ENCODE results near the gene RUSC2. TPM values are rescaled to one million over a fixed set of nuclear protein-coding genes. Genes with fewer than 3 reads are reported as not detected.

The RUSC2 gene
- total and polyA plus RNA-seq, 2 donors (not counting 1 experiment from before 2014, with no cell fraction given): 0.27 to 0.76 TPM

DNA sequence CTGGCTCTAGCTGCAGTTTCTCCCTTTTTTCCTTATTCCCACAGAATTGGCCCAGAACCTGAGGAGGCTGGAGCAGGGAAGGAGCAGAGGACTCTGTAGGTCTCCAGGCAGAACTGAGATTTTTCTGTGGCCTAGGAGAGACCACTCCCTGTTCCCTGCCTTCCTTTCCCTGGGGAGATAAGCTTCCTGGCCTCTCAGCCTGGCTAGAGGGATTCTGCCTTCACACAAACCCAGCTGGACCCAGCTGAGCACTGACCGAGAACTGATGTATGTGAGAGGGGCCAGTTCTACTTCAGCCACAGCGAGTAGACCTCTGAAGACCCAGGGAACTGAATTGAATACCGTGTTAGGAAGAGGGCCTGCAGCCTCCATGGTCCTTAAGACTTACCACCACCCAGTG, 48.0 kb downstream of the RUSC2 start:
- Mint-ChIP-seq H3K4me3 (no peak overlapping the region), H3K27ac (no peak overlapping the region), H3K9me3 (ENCODE audit: insufficient read depth) (no peaks in the 10 kb centered on the region), H3K4me1 (no peaks in the 10 kb centered on the region), H3K27me3 (peaks cover 33% of the 10 kb centered on the region)
- no peaks in the 10 kb centered on the region for H3K9me3 ChIP-seq (ENCODE audit: control extremely low read depth in 1 of 3, control insufficient read depth in 2 of 3, insufficient read depth in 1 of 3, low read length in 2 of 3)
- no peaks in the 10 kb centered on the region for H3K27me3 ChIP-seq (replicated peaks in 1 of 4; ENCODE audit: control extremely low read depth in 1 of 4, control insufficient read depth in 3 of 4, insufficient read depth in 4 of 4, low read length in 3 of 4)
- CTCF ChIA-PET: no interaction called here
- intact Hi-C loops (cut with micrococcal nuclease): no loop called here
- TF ChIP-seq EZH2 (IDR thresholded peaks at IDR 0.05; ENCODE audit: borderline replicate concordance, insufficient read depth, low read depth, low read length, poor library complexity, severe bottlenecking): no peak
- TF ChIP-seq, protein P1, sequence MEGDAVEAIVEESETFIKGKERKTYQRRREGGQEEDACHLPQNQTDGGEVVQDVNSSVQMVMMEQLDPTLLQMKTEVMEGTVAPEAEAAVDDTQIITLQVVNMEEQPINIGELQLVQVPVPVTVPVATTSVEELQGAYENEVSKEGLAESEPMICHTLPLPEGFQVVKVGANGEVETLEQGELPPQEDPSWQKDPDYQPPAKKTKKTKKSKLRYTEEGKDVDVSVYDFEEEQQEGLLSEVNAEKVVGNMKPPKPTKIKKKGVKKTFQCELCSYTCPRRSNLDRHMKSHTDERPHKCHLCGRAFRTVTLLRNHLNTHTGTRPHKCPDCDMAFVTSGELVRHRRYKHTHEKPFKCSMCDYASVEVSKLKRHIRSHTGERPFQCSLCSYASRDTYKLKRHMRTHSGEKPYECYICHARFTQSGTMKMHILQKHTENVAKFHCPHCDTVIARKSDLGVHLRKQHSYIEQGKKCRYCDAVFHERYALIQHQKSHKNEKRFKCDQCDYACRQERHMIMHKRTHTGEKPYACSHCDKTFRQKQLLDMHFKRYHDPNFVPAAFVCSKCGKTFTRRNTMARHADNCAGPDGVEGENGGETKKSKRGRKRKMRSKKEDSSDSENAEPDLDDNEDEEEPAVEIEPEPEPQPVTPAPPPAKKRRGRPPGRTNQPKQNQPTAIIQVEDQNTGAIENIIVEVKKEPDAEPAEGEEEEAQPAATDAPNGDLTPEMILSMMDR (IDR thresholded peaks at IDR 0.05): no peak
- no peaks in the 10 kb centered on the region for H4K20me1 ChIP-seq (ENCODE audit: control insufficient read depth, insufficient read depth, low read length, poor library complexity, severe bottlenecking)
- H3K4me3 ChIP-seq (ENCODE audit: control extremely low read depth in 1 of 5, extremely low read depth in 1 of 5, insufficient read depth in 1 of 5, low read depth in 2 of 5, low read length in 4 of 5): no peak overlapping the region
- DNase-seq (no peak), ATAC-seq (ENCODE audit: low read depth) (no peak)
- H2AFZ ChIP-seq (ENCODE audit: insufficient read depth, low read depth, low read length, poor library complexity, severe bottlenecking): no peak overlapping the region
- H3K27ac ChIP-seq (ENCODE audit: low read length in 2 of 2): no peak overlapping the region
- H3K4me1 ChIP-seq (ENCODE audit: control insufficient read depth in 2 of 2, insufficient read depth in 2 of 2, low read length in 2 of 2): no peaks in the 10 kb centered on the region
- H3K79me2 ChIP-seq (ENCODE audit: control insufficient read depth, insufficient read depth, low read length): no peaks in the 10 kb centered on the region
- no peak overlapping the region for H3K4me2 ChIP-seq (replicated peaks; ENCODE audit: low read depth, low read length, poor library complexity, severe bottlenecking)
- no peaks in the 10 kb centered on the region for H3K36me3 ChIP-seq (replicated peaks in 1 of 2; ENCODE audit: control extremely low read depth in 1 of 2, control insufficient read depth in 1 of 2, extremely low read depth in 1 of 2, insufficient read depth in 2 of 2, low read length in 1 of 2)
- H3K9ac ChIP-seq (ENCODE audit: low read length): no peak overlapping the region
- 96% methylated on average over 3 of the region's 3 CpGs for WGBS (ENCODE audit: insufficient coverage)
- POLR2A ChIA-PET: no interaction called here

DNA sequence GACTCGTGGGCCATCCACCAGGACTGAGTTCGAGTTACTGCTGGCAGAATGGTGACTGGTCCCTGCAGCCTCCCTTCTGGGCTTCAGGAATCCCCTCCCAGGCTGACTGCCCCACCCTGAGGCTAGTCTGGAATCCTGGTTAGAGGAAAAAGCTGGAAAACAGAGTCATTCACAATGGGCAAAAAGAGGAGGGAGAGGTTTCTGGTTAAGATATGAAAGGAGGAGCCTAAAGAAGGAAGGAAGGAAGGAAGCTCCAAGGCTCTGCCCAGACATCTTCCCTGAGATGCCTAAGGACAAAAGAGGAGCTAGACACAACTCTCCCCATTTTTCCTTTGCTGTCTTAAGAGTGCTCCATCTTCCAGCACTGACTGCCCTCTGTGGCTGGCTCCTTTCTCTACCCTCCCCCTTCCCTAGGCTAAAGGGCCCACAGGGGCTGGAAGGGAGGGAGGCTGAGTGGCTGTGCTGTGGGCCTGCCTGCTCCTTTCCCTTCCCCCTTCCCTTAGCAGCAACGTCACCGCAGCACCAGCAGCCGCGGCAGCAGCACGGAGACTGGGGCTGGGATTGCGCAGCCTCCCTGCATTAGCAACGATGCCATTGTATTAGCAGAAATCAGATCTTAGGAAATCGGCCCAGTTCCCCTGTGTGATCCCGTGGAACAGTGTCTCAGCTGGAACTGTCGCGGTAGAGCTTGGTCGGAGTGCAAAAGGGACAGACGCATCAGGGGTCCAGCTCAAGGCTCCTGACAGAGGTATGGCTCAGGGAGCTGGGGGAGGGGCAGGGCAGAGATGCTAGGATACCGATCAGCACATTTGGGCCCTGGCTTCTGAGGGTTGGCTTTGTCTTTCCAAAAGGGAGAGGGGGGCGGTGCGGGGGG, 48.7 kb downstream of the RUSC2 start:
- CTCF ChIA-PET: no interaction called here
- Histone ChIP-seq H3K79me2 (ENCODE audit: control insufficient read depth, insufficient read depth, low read length) (no peaks in the 10 kb centered on the region), H3K4me3 (ENCODE audit: control extremely low read depth in 1 of 5, extremely low read depth in 1 of 5, insufficient read depth in 1 of 5, low read depth in 2 of 5, low read length in 4 of 5) (no peak overlapping the region), H3K9me3 (ENCODE audit: control extremely low read depth in 1 of 3, control insufficient read depth in 2 of 3, insufficient read depth in 1 of 3, low read length in 2 of 3) (no peaks in the 10 kb centered on the region), H4K20me1 (ENCODE audit: control insufficient read depth, insufficient read depth, low read length, poor library complexity, severe bottlenecking) (no peaks in the 10 kb centered on the region), H3K9ac (ENCODE audit: low read length) (no peak overlapping the region), H3K27ac (ENCODE audit: low read length in 2 of 2) (no peak overlapping the region), H3K4me1 (ENCODE audit: control insufficient read depth in 2 of 2, insufficient read depth in 2 of 2, low read length in 2 of 2) (no peaks in the 10 kb centered on the region), H3K27me3 (replicated peaks in 1 of 4; ENCODE audit: control extremely low read depth in 1 of 4, control insufficient read depth in 3 of 4, insufficient read depth in 4 of 4, low read length in 3 of 4) (no peaks in the 10 kb centered on the region), H2AFZ (ENCODE audit: insufficient read depth, low read depth, low read length, poor library complexity, severe bottlenecking) (no peak overlapping the region), H3K36me3 (replicated peaks in 1 of 2; ENCODE audit: control extremely low read depth in 1 of 2, control insufficient read depth in 1 of 2, extremely low read depth in 1 of 2, insufficient read depth in 2 of 2, low read length in 1 of 2) (no peaks in the 10 kb centered on the region), H3K4me2 (replicated peaks; ENCODE audit: low read depth, low read length, poor library complexity, severe bottlenecking) (no peak overlapping the region)
- peaks cover 33% of the 10 kb centered on the region for H3K27me3 Mint-ChIP-seq
- DNase-seq (no peak), ATAC-seq (ENCODE audit: low read depth) (no peak)
- no peaks in the 10 kb centered on the region for H3K4me1 Mint-ChIP-seq
- POLR2A ChIA-PET: no interaction called here
- TF ChIP-seq, protein P1 (IDR thresholded peaks at IDR 0.05): no peak
- TF ChIP-seq EZH2 (IDR thresholded peaks at IDR 0.05; ENCODE audit: borderline replicate concordance, insufficient read depth, low read depth, low read length, poor library complexity, severe bottlenecking): no peak
- H3K4me3 Mint-ChIP-seq: no peak overlapping the region
- H3K9me3 Mint-ChIP-seq (ENCODE audit: insufficient read depth): no peaks in the 10 kb centered on the region
- no peak overlapping the region for H3K27ac Mint-ChIP-seq
- 76% methylated on average over 18 of the region's 18 CpGs for WGBS (ENCODE audit: insufficient coverage)
- intact Hi-C loops (cut with micrococcal nuclease): no loop called here

Measured in B cell (primary cell).